ENCODE data around the gene LIN54. TPM values are rescaled to one million over a fixed set of nuclear protein-coding genes. Genes with fewer than 3 reads are reported as not detected.
"Not testable (repeated sequence)": the region's sequence is repeated elsewhere in the genome, so short reads cannot be mapped to it uniquely, and the experiment has no call there.

The LIN54 gene
- total RNA-seq = 30.6 TPM

DNA sequence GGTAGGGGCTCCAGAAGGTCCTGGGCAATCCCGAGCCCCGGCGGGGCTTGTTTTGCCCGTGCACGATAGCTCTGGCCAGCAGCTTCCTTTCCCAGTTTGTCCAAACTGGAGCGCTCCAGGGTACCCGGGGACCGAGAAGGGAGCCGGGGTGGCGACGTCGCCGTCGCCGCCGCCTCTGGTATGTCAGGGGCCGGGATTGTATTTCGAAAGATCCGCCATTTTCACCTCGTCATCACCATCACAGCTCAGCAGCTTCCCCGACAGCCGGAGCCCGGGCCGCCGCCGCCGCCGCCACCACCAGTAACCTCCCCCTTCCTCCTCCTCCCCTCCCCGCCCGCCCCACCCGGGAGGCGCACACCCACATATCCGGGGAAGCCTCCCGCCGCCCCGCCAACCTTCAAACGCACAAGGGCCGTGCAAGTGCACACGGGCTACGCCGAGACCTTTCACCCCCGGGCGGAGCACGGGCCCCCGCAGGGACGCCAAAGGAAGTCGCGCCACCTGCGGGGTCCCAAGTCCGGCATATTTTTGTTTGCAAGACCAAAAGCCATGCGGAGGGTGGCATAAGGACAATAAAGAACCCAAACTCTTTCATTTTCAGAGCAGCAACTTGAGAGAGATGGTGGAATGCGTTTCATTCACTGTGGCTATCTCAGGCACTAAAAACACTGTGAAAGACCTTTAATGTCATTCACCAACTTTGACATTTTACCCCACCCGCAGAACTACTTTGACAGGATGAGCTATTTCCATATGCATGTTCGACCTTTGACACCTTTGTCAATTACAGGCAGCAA, at the start of gene LIN54:
Gene LIN54 (minus strand): TSS at position 302 of the 797 bp plus-strand sequence. CDS start 25,979 bp downstream, outside the sequence.
- DNase-seq (ENCODE audit: low spot score in 2 of 2) = peak; percentile 58 to 72
- FAIRE-seq = no peak

DNA sequence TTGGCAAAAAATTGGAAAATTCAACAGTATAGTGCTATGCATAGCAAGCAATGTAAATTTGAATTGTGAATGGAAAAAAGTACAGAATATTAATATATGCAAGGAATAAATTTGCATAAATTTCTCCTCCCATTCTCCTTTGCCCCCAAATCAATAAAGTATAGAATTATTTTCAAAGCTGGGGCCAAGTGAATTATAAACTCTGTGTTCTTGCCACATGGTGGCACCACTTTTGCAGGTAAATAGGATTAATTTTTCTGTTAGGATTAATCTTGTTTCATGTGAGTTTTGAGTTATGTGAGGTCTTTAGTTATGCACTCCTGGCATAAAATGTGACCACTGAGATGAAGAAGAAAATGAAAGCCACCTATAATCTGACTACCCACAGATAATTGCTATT, 44.3 kb upstream of the LIN54 start:
- DNase-seq (ENCODE audit: low spot score in 2 of 2) = no peak
- FAIRE-seq = no peak

DNA sequence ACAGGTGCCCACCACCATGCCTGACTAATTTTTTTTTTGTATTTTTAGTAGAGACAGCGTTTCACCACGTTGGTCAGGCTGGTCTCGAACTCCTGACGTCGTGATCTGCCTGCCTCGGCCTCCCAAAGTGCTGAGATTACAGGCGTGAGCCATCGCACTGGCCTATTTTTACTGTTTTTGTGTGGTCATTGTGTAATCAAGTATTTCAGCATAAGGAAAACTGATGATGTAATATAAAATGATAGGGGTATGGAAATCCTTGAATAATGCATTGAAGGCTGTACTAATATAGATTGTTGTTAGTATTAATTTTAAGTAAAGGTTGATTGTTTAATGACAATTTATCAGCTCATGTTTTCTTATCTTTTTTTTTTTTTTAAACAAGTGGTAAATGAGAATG, 38.2 kb upstream of the LIN54 start:
- not testable (repeated sequence) for FAIRE-seq

DNA sequence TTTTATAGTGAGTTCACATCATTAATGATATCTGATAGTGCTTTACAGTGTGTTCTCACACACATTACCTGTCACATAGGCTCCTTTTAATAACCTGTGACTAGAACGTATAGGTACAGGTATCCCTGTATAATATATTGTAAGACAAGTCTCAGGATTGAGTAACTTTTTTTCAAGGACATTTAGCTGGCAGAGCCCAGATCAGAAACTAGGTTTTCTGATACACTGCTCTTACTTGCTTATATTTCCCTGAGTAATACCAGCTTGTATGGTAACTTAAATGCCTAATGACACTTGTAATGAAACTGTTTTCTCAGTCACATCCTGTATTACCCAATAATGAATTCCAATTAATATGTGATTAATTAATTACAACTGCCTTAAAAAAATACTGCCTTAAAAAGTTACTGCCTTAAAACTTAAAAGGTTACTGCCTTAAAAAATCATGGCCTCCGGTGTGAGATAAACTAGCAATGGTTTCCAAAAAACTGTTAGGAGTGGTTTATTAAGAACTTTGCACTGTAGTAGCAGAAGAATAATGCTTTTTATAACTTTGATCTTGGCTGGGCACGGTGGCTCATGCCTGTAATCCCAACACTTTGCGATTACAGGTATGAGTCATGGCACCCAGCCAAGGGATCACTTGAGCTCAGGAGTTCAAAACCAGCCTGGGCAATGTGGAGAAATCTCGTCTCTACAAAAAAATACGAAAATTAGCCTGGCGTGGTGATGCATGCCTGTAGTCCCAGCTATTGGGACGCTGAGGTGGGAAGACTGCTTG, 36.3 kb upstream of the LIN54 start:
- no peak for FAIRE-seq
- no peak for DNase-seq (ENCODE audit: low spot score in 2 of 2)

More for the DNA sequence above, 38.2 kb upstream of the LIN54 start:
- DNase-seq (ENCODE audit: low spot score in 2 of 2) = not testable (repeated sequence)

DNA sequence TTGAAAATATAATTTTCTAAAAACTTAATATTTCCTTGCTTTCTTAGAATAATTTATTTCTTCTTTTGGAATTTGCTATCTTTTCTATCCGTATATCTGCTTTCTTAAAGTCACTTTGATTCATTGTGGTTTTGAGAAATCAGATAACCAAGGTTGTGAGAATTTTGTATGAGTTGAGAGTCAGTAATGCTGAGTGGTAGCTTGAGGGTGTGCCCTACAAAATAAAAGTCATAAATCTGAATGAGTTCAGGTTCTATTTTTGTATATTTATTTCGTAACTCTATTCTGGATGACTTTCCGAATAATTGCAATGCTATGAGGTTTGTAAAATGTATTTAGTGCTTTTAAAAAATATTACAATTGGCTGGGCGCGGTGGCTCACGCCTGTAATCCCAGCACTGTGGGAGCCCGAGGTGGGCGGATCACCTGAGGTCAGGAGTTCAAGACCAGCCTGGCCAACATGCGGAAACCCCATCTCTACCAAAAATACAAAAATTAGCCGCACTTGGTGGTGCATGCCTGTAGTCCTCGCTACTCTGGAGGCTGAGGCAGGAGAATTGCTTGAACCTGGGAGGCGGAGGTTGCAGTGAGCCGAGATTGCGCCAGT, 33.3 kb upstream of the LIN54 start:
- no peak for DNase-seq (ENCODE audit: low spot score in 2 of 2)
- no peak for FAIRE-seq

GRCh38 chr4:83043157-83043556, 32.5 kb upstream of the LIN54 start:
- not testable (repeated sequence) for DNase-seq (ENCODE audit: low spot score in 2 of 2); FAIRE-seq

DNA sequence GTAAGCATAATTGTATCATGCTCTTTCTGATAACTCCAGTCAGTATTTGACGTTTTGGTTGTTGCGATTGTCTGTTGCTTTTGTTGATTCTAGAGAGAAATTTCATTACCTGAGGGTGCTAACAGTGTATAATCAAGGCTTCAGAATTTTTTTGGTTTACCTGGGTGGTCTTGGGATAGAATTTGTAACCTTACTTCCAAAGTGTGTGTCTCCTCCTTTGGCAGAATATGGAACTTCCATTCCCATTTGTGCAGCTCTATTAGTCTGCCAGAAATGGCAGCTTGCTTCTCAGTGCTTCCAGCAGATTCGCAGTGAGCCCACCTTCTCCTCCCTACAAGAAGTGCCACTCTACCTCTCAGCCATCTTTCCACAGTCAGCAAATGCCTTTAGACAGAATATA, 29.6 kb upstream of the LIN54 start:
- DNase-seq (ENCODE audit: low spot score in 2 of 2) (no peak), FAIRE-seq (no peak)

DNA sequence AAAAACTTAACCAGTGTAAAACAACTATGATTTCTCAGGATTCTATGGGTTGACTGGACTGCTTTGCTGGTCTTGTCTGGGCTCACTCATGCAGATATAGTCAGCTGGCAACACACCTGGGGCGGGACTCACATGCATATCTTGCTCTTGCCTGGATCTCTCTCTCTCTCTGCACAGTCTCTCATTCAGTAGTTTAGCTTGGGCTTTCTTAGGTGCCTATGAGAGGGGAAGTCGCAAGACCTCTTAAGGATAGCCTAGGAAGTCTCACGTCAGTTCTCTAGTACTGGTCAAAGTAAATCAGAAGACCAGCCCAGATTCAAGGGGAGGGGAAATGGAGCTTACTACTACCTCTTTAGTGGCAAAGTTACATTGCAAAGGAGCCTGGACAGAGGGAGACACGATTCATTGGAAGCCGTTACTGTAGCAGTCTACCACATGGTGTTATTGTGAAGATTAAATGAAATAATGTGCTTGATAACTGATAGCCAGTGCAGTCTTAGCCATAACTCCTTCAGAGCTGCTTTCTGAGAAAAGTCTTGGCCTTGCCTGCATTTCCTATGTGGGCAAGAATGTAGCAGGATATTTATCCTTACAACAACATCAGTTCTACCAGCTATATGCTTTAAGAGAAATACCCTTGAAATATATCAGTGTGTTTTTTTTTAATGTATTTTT, 26.5 kb upstream of the LIN54 start:
- no peak for FAIRE-seq
- no peak for DNase-seq (ENCODE audit: low spot score in 2 of 2)

DNA sequence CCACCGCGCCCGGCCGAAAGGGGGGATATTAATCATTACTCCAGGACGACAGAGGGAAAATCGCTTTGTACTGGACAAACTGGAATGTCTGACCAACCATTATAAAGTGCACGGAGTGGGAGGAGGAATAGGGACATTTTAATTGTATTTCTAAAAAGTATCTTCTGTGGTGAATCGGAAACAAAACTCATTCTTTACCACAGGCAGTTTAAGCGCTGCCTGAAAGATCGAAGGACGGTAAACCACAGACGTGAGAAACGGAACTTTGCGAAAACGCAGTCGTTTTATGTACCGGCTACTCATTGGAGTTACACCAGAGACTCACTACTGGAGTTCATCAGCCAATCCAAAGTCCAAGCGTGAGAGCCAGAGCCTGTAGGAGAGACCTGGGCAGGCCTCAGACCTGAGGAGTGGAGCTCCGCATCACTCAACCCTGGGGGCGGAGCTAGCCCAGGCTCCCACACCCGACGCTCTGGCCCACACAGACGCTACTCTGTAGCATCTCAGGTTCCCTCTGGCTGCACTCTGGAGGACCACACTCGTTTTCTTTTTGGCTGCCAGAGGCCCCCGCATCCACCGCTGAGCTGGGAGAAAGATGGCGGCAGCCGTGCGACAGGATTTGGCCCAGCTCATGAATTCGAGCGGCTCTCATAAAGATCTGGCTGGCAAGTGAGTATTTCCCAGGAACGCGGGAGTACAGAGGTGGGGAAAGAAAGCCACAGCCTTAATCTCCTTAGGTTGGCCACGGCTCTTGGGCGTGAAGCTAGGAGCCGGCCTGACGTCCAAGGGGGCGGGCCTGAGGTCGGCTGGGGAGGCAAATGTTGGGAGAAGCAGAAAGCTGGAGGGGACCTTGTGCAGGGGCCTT, 24.2 kb upstream of the LIN54 start, which contains the start of gene COPS4:
Gene COPS4 (plus strand): TSS at position 554 of the 865 bp plus-strand sequence. CDS start 42 bp downstream, at position 596.
- FAIRE-seq = peak; percentile 80
- DNase-seq (ENCODE audit: low spot score in 2 of 2) = peak; percentile 75 to 91

DNA sequence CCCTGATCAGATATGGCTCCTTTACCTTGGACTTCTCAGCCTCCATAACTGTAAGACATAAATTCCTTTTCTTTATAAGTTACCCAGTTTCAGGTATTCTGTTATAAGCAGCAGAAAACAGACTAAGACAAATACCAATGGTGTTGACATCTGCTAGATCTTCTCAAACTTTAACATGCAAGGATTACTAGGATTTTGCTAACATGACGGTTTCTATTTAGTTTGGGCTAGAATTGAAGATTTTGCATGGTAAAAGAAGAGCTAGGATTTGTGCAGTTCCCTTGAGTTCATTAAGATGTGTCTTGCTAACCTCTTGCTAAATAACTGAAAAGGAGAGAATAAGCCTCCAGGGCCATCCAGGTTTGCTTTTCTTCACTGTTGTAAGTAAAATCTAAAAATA, 19.1 kb upstream of the LIN54 start:
- no peak for FAIRE-seq
- DNase-seq (ENCODE audit: low spot score in 2 of 2) = no peak

GRCh38 chr4:83028976-83029375, 18.4 kb upstream of the LIN54 start:
- DNase-seq (ENCODE audit: low spot score in 2 of 2) (no peak), FAIRE-seq (no peak)

- FAIRE-seq (no peak), DNase-seq (ENCODE audit: low spot score in 2 of 2) (no peak)
Measured at GRCh38 chr4:83025563-83025962, 14.9 kb upstream of the LIN54 start.

DNA sequence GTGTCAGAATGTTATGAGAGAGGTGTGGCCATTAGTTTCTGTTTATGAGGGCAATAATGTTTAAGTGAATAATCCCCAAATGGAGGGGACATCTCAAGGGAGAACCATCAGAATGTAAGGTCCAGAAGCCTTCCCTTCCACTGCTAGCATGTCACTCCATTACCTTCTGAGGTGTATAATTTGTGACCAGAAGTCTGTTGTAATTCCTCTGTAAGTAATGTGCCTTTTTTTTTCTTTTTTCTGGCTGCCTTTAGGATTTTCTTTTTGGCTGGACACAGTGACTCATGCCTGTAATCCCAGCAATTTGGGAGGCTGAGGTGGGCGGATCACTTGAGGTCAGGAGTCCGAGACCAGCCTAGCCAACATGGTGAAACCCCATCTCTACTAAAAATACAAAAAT, 13.6 kb upstream of the LIN54 start:
- DNase-seq (ENCODE audit: low spot score in 2 of 2) = no peak
- no peak for FAIRE-seq

DNA sequence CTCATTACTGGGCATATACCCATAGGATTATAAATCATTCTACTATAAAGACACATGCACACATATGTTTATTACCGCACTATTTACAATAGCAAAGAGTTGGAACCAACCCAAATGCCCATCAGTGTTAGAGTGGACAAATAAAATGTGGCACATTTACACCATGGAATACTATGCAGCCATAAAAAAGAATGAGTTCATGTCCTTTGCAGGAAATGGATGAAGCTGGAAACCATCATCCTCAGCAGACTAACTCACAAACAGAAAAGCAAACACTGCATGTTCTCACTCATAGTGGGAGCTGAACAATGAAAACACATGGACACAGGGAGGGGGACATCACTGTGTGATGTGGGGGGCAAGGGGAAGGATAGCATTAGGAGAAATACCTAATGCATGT, 13.0 kb upstream of the LIN54 start:
- DNase-seq (ENCODE audit: low spot score in 2 of 2); FAIRE-seq: not testable (repeated sequence)

- no peak for FAIRE-seq
- DNase-seq (ENCODE audit: low spot score in 2 of 2) = no peak
Measured at GRCh38 chr4:83022724-83023450, 12.3 kb upstream of the LIN54 start.

DNA sequence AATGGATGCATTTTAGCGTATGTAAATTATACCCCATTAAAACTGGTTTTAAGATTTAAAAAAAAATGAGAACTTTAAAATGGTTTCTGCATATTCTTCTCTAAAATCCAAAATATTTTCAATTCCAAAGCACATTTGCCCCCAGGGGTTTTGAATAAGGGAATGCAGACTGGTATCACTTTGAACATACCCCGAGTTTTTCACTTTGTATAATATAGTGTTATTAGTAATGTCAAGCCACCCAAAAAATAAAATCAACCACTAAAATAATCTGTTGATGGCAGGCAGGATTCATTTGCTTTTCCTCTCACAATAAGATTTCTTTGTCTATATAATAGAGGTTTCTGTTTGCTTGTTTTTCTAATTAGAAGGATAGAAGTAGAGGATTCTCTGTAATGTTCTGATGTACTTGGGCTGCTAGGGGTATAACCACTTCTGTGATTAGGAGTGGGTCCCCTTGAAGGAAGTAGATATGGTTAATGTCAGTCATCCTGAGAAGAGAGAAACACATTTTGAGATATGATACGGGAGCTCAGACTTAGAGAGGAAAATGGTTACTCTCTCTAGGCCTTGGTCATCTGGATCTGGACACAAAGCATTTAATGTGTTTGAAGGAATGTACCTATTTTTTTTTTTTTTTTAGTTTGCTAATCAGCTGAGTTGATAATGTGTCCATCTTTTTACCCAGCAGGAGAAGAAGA, 9.3 kb upstream of the LIN54 start:
- FAIRE-seq = no peak
- DNase-seq (ENCODE audit: low spot score in 2 of 2) = no peak

- FAIRE-seq (no peak), DNase-seq (ENCODE audit: low spot score in 2 of 2) (no peak)
Measured at GRCh38 chr4:83013902-83014301, 3.3 kb upstream of the LIN54 start.

- FAIRE-seq = no peak
Measured at GRCh38 chr4:83013420-83013867, 2.8 kb upstream of the LIN54 start.

More at GRCh38 chr4:83013420-83013867, 2.8 kb upstream of the LIN54 start:
- no peak for DNase-seq (ENCODE audit: low spot score in 2 of 2)

Measured in frontal cortex (tissue), 4 donors.